Osteocyte (in vitro differentiated cells): ENCODE data around the gene ZFYVE28. TPM values are rescaled to one million over a fixed set of nuclear protein-coding genes. Genes with fewer than 3 reads are reported as not detected.

Experiments
- DNase-seq: peaks from one replicate; pipeline ENCODE4 v3.0.0; 2021; ENCODE audit warnings: mixed read lengths; ENCODE audit not compliant: unreplicated experiment; ENCODE audit errors: extremely low spot score
- H3K27ac Mint-ChIP-seq: one replicate; pipeline ENCODE4 v1.8.0; 2021; ENCODE audit warnings: mild to moderate bottlenecking, mixed read lengths; ENCODE audit not compliant: unreplicated experiment
- H3K27me3 Mint-ChIP-seq: one replicate; pipeline ENCODE4 v1.8.0; 2021; ENCODE audit warnings: mixed read lengths; ENCODE audit not compliant: unreplicated experiment
- H3K36me3 Mint-ChIP-seq: one replicate; pipeline ENCODE4 v1.8.0; 2021; ENCODE audit warnings: mixed read lengths; ENCODE audit not compliant: unreplicated experiment
- H3K4me1 Mint-ChIP-seq: one replicate; pipeline ENCODE4 v1.8.0; 2021; ENCODE audit warnings: mixed read lengths; ENCODE audit not compliant: unreplicated experiment
- H3K4me3 Mint-ChIP-seq: one replicate; pipeline ENCODE4 v1.8.0; 2021; ENCODE audit warnings: mild to moderate bottlenecking, moderate library complexity, mixed read lengths; ENCODE audit not compliant: unreplicated experiment
- H3K9me3 Mint-ChIP-seq: one replicate; pipeline ENCODE4 v1.8.0; 2021; ENCODE audit warnings: mixed read lengths; ENCODE audit not compliant: unreplicated experiment
- CTCF ChIP-seq: fragments of 200-600 bp; sonication (generic); IDR thresholded peaks from 2 replicates; pipeline ENCODE4 v1.5.0; 2021; ENCODE audit warnings: antibody characterized with exemption, mild to moderate bottlenecking, moderate library complexity
- total RNA-seq: library from RNA; stranded (reverse); gene quantifications from 2 replicates; pipeline ENCODE4 v1.2.1, GENCODE V29; 2021

ZFYVE28 gene
- total RNA-seq, 1 donor from 2014 or later, result 3.4 TPM

- no peak for TF ChIP-seq CTCF
- H3K36me3 Mint-ChIP-seq, result peaks cover 4% of the 10 kb centered on the region
These were observed 117.2 kb downstream of the ZFYVE28 start for GRCh38 chr4:2301225-2301642.

GRCh38 chr4:2300431-2301224 lies 117.8 kb downstream of the ZFYVE28 start:
- Mint-ChIP-seq H3K4me3 (no peak overlapping the region), H3K27me3 (peaks cover 12% of the 10 kb centered on the region), H3K9me3 (peaks cover 5% of the 10 kb centered on the region), H3K4me1 (no peaks in the 10 kb centered on the region), H3K36me3 (peaks cover 4% of the 10 kb centered on the region), H3K27ac (no peak overlapping the region)
- DNase-seq, result peak; percentile 77
- TF ChIP-seq CTCF, result no peak

More at GRCh38 chr4:2301225-2301642, 117.2 kb downstream of the ZFYVE28 start:
- H3K4me3 Mint-ChIP-seq, result no peak overlapping the region
- H3K27me3 Mint-ChIP-seq, result peaks cover 12% of the 10 kb centered on the region
- DNase-seq, result peak; percentile 64
- peaks cover 5% of the 10 kb centered on the region for H3K9me3 Mint-ChIP-seq
- no peak overlapping the region for H3K27ac Mint-ChIP-seq
- H3K4me1 Mint-ChIP-seq, result no peaks in the 10 kb centered on the region

GRCh38 chr4:2299794-2300193 lies 118.7 kb downstream of the ZFYVE28 start:
- Mint-ChIP-seq H3K36me3 (peaks cover 4% of the 10 kb centered on the region), H3K27me3 (peaks cover 12% of the 10 kb centered on the region), H3K4me3 (no peak overlapping the region), H3K9me3 (peaks cover 5% of the 10 kb centered on the region), H3K27ac (no peak overlapping the region), H3K4me1 (no peaks in the 10 kb centered on the region)
- no peak for DNase-seq
- no peak for TF ChIP-seq CTCF

GRCh38 chr4:2298532-2298991 lies 119.9 kb downstream of the ZFYVE28 start:
- peaks cover 15% of the 10 kb centered on the region for H3K9me3 Mint-ChIP-seq
- no peak for TF ChIP-seq CTCF
- H3K36me3 Mint-ChIP-seq, result peaks cover 7% of the 10 kb centered on the region
- peaks cover 12% of the 10 kb centered on the region for H3K27me3 Mint-ChIP-seq
- H3K27ac Mint-ChIP-seq, result no peak overlapping the region
- DNase-seq, result peak; percentile 73
- no peak overlapping the region for H3K4me3 Mint-ChIP-seq
- H3K4me1 Mint-ChIP-seq, result no peaks in the 10 kb centered on the region
